DOHH2 (cell line): ENCODE results near the gene PLXNC1.

Experiments used
- CTCF ChIP-seq: fragments of 200-600 bp; sonication (generic); IDR thresholded peaks from one replicate; pipeline ENCODE4 v1.5.1; 2014; ENCODE audit warnings: antibody characterized with exemption, mild to moderate bottlenecking, low read depth, low read length; ENCODE audit not compliant: poor library complexity, severe bottlenecking
- EZH2phosphoT487 ChIP-seq: fragments of 200-600 bp; sonication (generic); IDR thresholded peaks from 2 replicates; pipeline ENCODE4 v1.6.1; 2017; ENCODE audit warnings: borderline replicate concordance, mild to moderate bottlenecking, antibody characterized with exemption, low read length, moderate library complexity, mixed read lengths

GRCh38 chr12:94244165-94245133, 96.1 kb downstream of the PLXNC1 start:
- TF ChIP-seq CTCF = no peak
- TF ChIP-seq EZH2phosphoT487 = no peak
